Measurements from ENCODE around the gene CLTA.

- TF ChIP-seq POLR2AphosphoS5 (IDR thresholded peaks at IDR 0.05) (no peak), POLR2A (IDR thresholded peaks at IDR 0.05) (no peak), CTCF (IDR thresholded peaks at IDR 0.05) (no peak), EP300 (IDR thresholded peaks at IDR 0.05; ENCODE audit: low read depth) (no peak)
These were observed 56.6 kb downstream of the CLTA start for GRCh38 chr9:36247356-36247755.

Measured in transverse colon (tissue), 4 donors.